ENCODE results near the gene IL17RD. TPM values are rescaled to one million over a fixed set of nuclear protein-coding genes. Genes with fewer than 3 reads are reported as not detected.

IL17RD gene
- total and polyA plus RNA-seq, 9 of the 15 experiments (the other 6 are each of a cell fraction or from before 2014, with no cell fraction given) = under 0.01 to 0.09 (median 0.04) TPM; not detected in 4

GRCh38 chr3:57163751-57164150 lies 1.4 kb downstream of the IL17RD start:
- Histone ChIP-seq H3K9ac (ENCODE audit: insufficient read depth in 1 of 2, low read depth in 2 of 2, low read length in 2 of 2) (no peak overlapping the region), H3K36me3 (ENCODE audit: control insufficient read depth, insufficient read depth, low read length) (no peaks in the 10 kb centered on the region), H3K9me1 (ENCODE audit: control insufficient read depth, insufficient read depth, low read length) (no peaks in the 10 kb centered on the region), H3K4me2 (ENCODE audit: insufficient read depth, low read length) (no peak overlapping the region), H3K4me1 (replicated peaks in 1 of 2; ENCODE audit: control insufficient read depth in 2 of 2, insufficient read depth in 2 of 2, low read length in 2 of 2) (peaks cover 0 to 13% of the 10 kb centered on the region in 2 experiments; a peak in 2 of 5 replicates), H3K9me3 (replicated peaks; ENCODE audit: control insufficient read depth, insufficient read depth, low read depth, low read length) (no peaks in the 10 kb centered on the region), H2AFZ (ENCODE audit: low read depth, low read length) (no peak overlapping the region), H3K27ac (ENCODE audit: extremely low read depth, low read depth, low read length) (no peak overlapping the region), H3K4me3 (no peak overlapping the region), H4K20me1 (replicated peaks; ENCODE audit: control insufficient read depth, insufficient read depth, low read length) (no peaks in the 10 kb centered on the region), H3K79me2 (ENCODE audit: control insufficient read depth, insufficient read depth, low read length) (no peaks in the 10 kb centered on the region), H3K27me3 (ENCODE audit: control insufficient read depth in 2 of 2, insufficient read depth in 2 of 2, low read length in 2 of 2) (peaks cover 13 to 39% of the 10 kb centered on the region in 2 experiments)
- in situ Hi-C loops (cut with MboI) (no loop called here), intact Hi-C loops (cut with micrococcal nuclease) (loop anchor here (10.0 kb wide), 1 partner anchor 169 kb away; no protein-coding TSS in a partner anchor)
- POLR2A ChIA-PET = no interaction called here
- 7% methylated on average over 3 of the region's 8 CpGs for WGBS (ENCODE audit: insufficient coverage, low coverage, missing lambda C conversion rate)
- CTCF ChIA-PET (ENCODE audit: low intra/inter-chr PET ratio) = interaction anchor here (0.5 kb wide), 1 partner anchor 218 kb away, joined by 3 read pairs; no protein-coding TSS in a partner anchor
- TF ChIP-seq GTF2E2 (tag; IDR thresholded peaks at IDR 0.05) (no peak), VEZF1 (CRISPR knock-in tag; IDR thresholded peaks at IDR 0.05) (0 out of 2 replicates have a peak, but pooled peaks have one; percentile 32)
- FAIRE-seq = no peak
- no peak for DNase-seq (ENCODE audit: extremely low read depth in 1 of 4, low spot score in 3 of 4)
- BruUV-seq (replicated peaks) = no TSS peak
- ATAC-seq = no peak

GRCh38 chr3:57161915-57162314 lies 3.2 kb downstream of the IL17RD start:
- WGBS (ENCODE audit: insufficient coverage, low coverage, missing lambda C conversion rate) = 0% methylated on average over 1 of the region's 1 CpG

More at GRCh38 chr3:57161915-57162314, 3.2 kb downstream of the IL17RD start:
- ChIA-PET CTCF (ENCODE audit: low intra/inter-chr PET ratio) (no interaction called here), POLR2A (no interaction called here)
- in situ Hi-C loops (cut with MboI) = no loop called here
- FAIRE-seq (no peak), ATAC-seq (no peak), DNase-seq (ENCODE audit: extremely low read depth in 1 of 4, low spot score in 3 of 4) (no peak)
- Histone ChIP-seq H3K36me3 (ENCODE audit: control insufficient read depth, insufficient read depth, low read length) (no peaks in the 10 kb centered on the region), H3K4me3 (no peak overlapping the region), H3K9me3 (replicated peaks; ENCODE audit: control insufficient read depth, insufficient read depth, low read depth, low read length) (no peaks in the 10 kb centered on the region), H3K9ac (ENCODE audit: insufficient read depth in 1 of 2, low read depth in 2 of 2, low read length in 2 of 2) (no peak overlapping the region), H2AFZ (ENCODE audit: low read depth, low read length) (no peak overlapping the region), H3K27me3 (ENCODE audit: control insufficient read depth in 2 of 2, insufficient read depth in 2 of 2, low read length in 2 of 2) (peaks cover 14 to 40% of the 10 kb centered on the region in 2 experiments), H3K9me1 (ENCODE audit: control insufficient read depth, insufficient read depth, low read length) (no peaks in the 10 kb centered on the region), H3K79me2 (ENCODE audit: control insufficient read depth, insufficient read depth, low read length) (no peaks in the 10 kb centered on the region), H3K27ac (ENCODE audit: extremely low read depth, low read depth, low read length) (no peak overlapping the region), H3K4me1 (replicated peaks in 1 of 2; ENCODE audit: control insufficient read depth in 2 of 2, insufficient read depth in 2 of 2, low read length in 2 of 2) (peaks cover 0 to 13% of the 10 kb centered on the region in 2 experiments; a peak in 2 of 5 replicates), H3K4me2 (ENCODE audit: insufficient read depth, low read length) (no peak overlapping the region), H4K20me1 (replicated peaks; ENCODE audit: control insufficient read depth, insufficient read depth, low read length) (no peaks in the 10 kb centered on the region)
- intact Hi-C loops (cut with micrococcal nuclease) = loop anchor here (10.0 kb wide), 1 partner anchor 167 kb away; no protein-coding TSS in a partner anchor
- BruUV-seq (replicated peaks) = no TSS peak
- TF ChIP-seq ZFP1 (CRISPR knock-in tag; IDR thresholded peaks at IDR 0.05) = no peak

Measured in K562 (cell line).